Neural cell (in vitro differentiated cells): Measurements from ENCODE around the gene TCEA3. TPM values are rescaled to one million over a fixed set of nuclear protein-coding genes. Genes with fewer than 3 reads are reported as not detected.

Experiments used
- H2AFZ ChIP-seq: fragments of 200-600, 300-800 bp; sonication (generic), shearing (Covaris generic); 2 replicates; pipeline ENCODE4 v1.6.0; 2014; ENCODE audit warnings: low read depth, mild to moderate bottlenecking, antibody characterized with exemption, low read length, moderate library complexity
- H3F3A ChIP-seq: fragments of 200-600 bp; shearing (Covaris generic); 2 replicates; pipeline ENCODE4 v1.6.1; 2016; ENCODE audit warnings: mild to moderate bottlenecking, moderate library complexity, mixed read lengths, antibody characterized with exemption, low read length; ENCODE audit not compliant: insufficient read depth, poor library complexity, severe bottlenecking
- H3K27ac ChIP-seq: fragments of 200-600, 300-800 bp; sonication (generic), shearing (Covaris generic); 2 replicates; pipeline ENCODE4 v1.5.1; 2014; ENCODE audit warnings: mild to moderate bottlenecking, low read length, moderate library complexity
- H3K27me3 ChIP-seq: fragments of 300-800, 200-600 bp; sonication (generic), shearing (Covaris generic); 2 replicates; pipeline ENCODE4 v1.6.0; 2014; ENCODE audit warnings: mild to moderate bottlenecking, low read depth, low read length, moderate library complexity; ENCODE audit not compliant: insufficient read depth
- H3K36me3 ChIP-seq: fragments of 300-800, 200-600 bp; sonication (generic), shearing (Covaris generic); 2 replicates; pipeline ENCODE4 v1.5.1; 2014; ENCODE audit warnings: mild to moderate bottlenecking, antibody characterized with exemption, low read length, moderate library complexity; ENCODE audit not compliant: insufficient read depth
- H3K4me2 ChIP-seq: fragments of 300-800, 200-600 bp; sonication (generic), shearing (Covaris generic); 2 replicates; pipeline ENCODE4 v1.6.0; 2014; ENCODE audit warnings: mild to moderate bottlenecking, low read length
- H3K4me3 ChIP-seq: fragments of 300-800, 200-600 bp; sonication (generic), shearing (Covaris generic); 2 replicates; pipeline ENCODE4 v1.5.1; 2014; ENCODE audit warnings: mild to moderate bottlenecking, low read length, moderate library complexity
- H3K79me2 ChIP-seq: fragments of 200-600 bp; shearing (Covaris generic); replicated peaks from 2 replicates; pipeline ENCODE4 v1.6.0; 2014; ENCODE audit warnings: mild to moderate bottlenecking, low read length, moderate library complexity; ENCODE audit not compliant: insufficient read depth
- H3K9ac ChIP-seq: fragments of 300-800, 200-600 bp; sonication (generic), shearing (Covaris generic); 2 replicates; pipeline ENCODE4 v1.6.1; 2016; ENCODE audit warnings: mild to moderate bottlenecking, low read length, mixed read lengths
- H3K9me2 ChIP-seq: fragments of 200-600 bp; shearing (Covaris generic); 2 replicates; pipeline ENCODE4 v1.6.1; 2016; ENCODE audit warnings: mild to moderate bottlenecking, low read length, mixed read lengths; ENCODE audit not compliant: insufficient read depth
- H3K9me3 ChIP-seq: fragments of 200-600, 300-800 bp; sonication (generic), shearing (Covaris generic); 2 replicates; pipeline ENCODE4 v1.6.1; 2016; ENCODE audit warnings: mild to moderate bottlenecking, mixed run types, low read length, moderate library complexity, mixed read lengths
- H4K20me1 ChIP-seq: fragments of 200-600 bp; shearing (Covaris generic); 2 replicates; pipeline ENCODE4 v1.6.1; 2016; ENCODE audit warnings: mild to moderate bottlenecking, mixed run types; ENCODE audit not compliant: insufficient read depth
- CTCF ChIP-seq: fragments of 450-650 bp; IDR thresholded peaks from 2 replicates; pipeline ENCODE4 v1.5.1; 2014; ENCODE audit warnings: antibody characterized with exemption, mild to moderate bottlenecking, moderate library complexity; ENCODE audit not compliant: poor library complexity, severe bottlenecking
- EP300 ChIP-seq: fragments of 450-650 bp; conservative IDR thresholded peaks from 2 replicates; pipeline ENCODE4 v1.6.1; 2014; ENCODE audit warnings: antibody characterized with exemption, mild to moderate bottlenecking, moderate library complexity; ENCODE audit not compliant: poor library complexity, severe bottlenecking
- EZH2 ChIP-seq: fragments of 200-600, 300-800 bp; shearing (Covaris generic), sonication (generic); IDR thresholded peaks from 2 replicates; pipeline ENCODE4 v1.6.1; 2014; ENCODE audit warnings: antibody characterized with exemption, low read length, borderline replicate concordance, mild to moderate bottlenecking; ENCODE audit not compliant: insufficient read depth, poor library complexity, severe bottlenecking
- MXI1 ChIP-seq: fragments of 450-650 bp; conservative IDR thresholded peaks from 2 replicates; pipeline ENCODE4 v1.6.1; 2014; ENCODE audit warnings: antibody characterized with exemption, mild to moderate bottlenecking; ENCODE audit not compliant: poor library complexity, severe bottlenecking
- POLR2AphosphoS5 ChIP-seq: IDR thresholded peaks from 2 replicates; pipeline ENCODE4 v1.6.1; 2012
- RAD21 ChIP-seq: fragments of 450-650 bp; conservative IDR thresholded peaks from 2 replicates; pipeline ENCODE4 v1.6.1; 2014; ENCODE audit warnings: antibody characterized with exemption, mild to moderate bottlenecking, moderate library complexity
- REST ChIP-seq: IDR thresholded peaks from 2 replicates; pipeline ENCODE4 v1.6.1; 2012; ENCODE audit warnings: borderline replicate concordance
- SMC3 ChIP-seq: fragments of 450-650 bp; conservative IDR thresholded peaks from 2 replicates; pipeline ENCODE4 v1.6.1; 2014; ENCODE audit warnings: antibody characterized with exemption, mild to moderate bottlenecking, moderate library complexity; ENCODE audit not compliant: poor library complexity
- TAF1 ChIP-seq: IDR thresholded peaks from 2 replicates; pipeline ENCODE4 v1.6.1; 2012; ENCODE audit warnings: low read depth
- polyA plus RNA-seq: library from polyadenylated mRNA; depleted of rRNA; stranded (reverse); fragments of >200 nt; gene quantifications from 2 replicates; pipeline ENCODE4 v1.2.3, GENCODE V29; 2014

The TCEA3 gene
- polyA plus RNA-seq, 1 donor from 2014 or later: not detected

- Histone ChIP-seq H3F3A (no peaks in the 10 kb centered on the region), H3K4me3 (no peak overlapping the region), H3K27me3 (no peaks in the 10 kb centered on the region), H3K9me2 (no peaks in the 10 kb centered on the region), H3K4me2 (no peak overlapping the region), H3K36me3 (no peaks in the 10 kb centered on the region), H3K9me3 (no peaks in the 10 kb centered on the region), H3K79me2 (peaks cover 9% of the 10 kb centered on the region), H2AFZ (no peak overlapping the region), H3K9ac (no peak overlapping the region), H4K20me1 (no peaks in the 10 kb centered on the region), H3K27ac (no peak overlapping the region)
- TF ChIP-seq CTCF: no peak
- TF ChIP-seq TAF1: no peak
- TF ChIP-seq REST: no peak
- no peak for TF ChIP-seq RAD21
- no peak for TF ChIP-seq POLR2AphosphoS5
- no peak for TF ChIP-seq SMC3
- no peak for TF ChIP-seq EP300
- TF ChIP-seq EZH2: no peak
- TF ChIP-seq MXI1: no peak
Observed at GRCh38 chr1:23472351-23473036, 47.9 kb upstream of the TCEA3 start.

- no peaks in the 10 kb centered on the region for H3K27me3 ChIP-seq
- no peak overlapping the region for H2AFZ ChIP-seq
- no peaks in the 10 kb centered on the region for H3K9me3 ChIP-seq
- H3K4me3 ChIP-seq: no peak overlapping the region
- H4K20me1 ChIP-seq: no peaks in the 10 kb centered on the region
- TF ChIP-seq SMC3 (no peak), MXI1 (no peak), EP300 (no peak), EZH2 (no peak), REST (no peak), POLR2AphosphoS5 (no peak), TAF1 (no peak), CTCF (no peak), RAD21 (no peak)
- no peaks in the 10 kb centered on the region for H3F3A ChIP-seq
- H3K79me2 ChIP-seq: peaks cover 7% of the 10 kb centered on the region
- H3K27ac ChIP-seq: no peak overlapping the region
- no peaks in the 10 kb centered on the region for H3K36me3 ChIP-seq
- H3K4me2 ChIP-seq: no peak overlapping the region
- H3K9ac ChIP-seq: no peak overlapping the region
- H3K9me2 ChIP-seq: no peaks in the 10 kb centered on the region
Observed at GRCh38 chr1:23471473-23472075, 47.0 kb upstream of the TCEA3 start.
